ENCODE data around the gene GCNT4. TPM values are rescaled to one million over a fixed set of nuclear protein-coding genes. Genes with fewer than 3 reads are reported as not detected.
"Not testable (repeated sequence)": the region's sequence is repeated elsewhere in the genome, so short reads cannot be mapped to it uniquely, and the experiment has no call there.

GCNT4 gene, protein sequence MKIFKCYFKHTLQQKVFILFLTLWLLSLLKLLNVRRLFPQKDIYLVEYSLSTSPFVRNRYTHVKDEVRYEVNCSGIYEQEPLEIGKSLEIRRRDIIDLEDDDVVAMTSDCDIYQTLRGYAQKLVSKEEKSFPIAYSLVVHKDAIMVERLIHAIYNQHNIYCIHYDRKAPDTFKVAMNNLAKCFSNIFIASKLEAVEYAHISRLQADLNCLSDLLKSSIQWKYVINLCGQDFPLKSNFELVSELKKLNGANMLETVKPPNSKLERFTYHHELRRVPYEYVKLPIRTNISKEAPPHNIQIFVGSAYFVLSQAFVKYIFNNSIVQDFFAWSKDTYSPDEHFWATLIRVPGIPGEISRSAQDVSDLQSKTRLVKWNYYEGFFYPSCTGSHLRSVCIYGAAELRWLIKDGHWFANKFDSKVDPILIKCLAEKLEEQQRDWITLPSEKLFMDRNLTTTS
- polyA plus RNA-seq (ENCODE audit: insufficient read depth in 1 of 5, insufficient read length in 5 of 5, low replicate concordance in 1 of 5) = 1 to 10 TPM in 1 of 5 donors, under 1 TPM in 4; 0.90 to 1.6 (median 0.96) TPM
- long read RNA-seq, donor 1, full-length matches to known transcripts = 4 of 4 reads
- long read RNA-seq, donor 1, partial matches to known transcripts = 0 of 4 reads
- long read RNA-seq, donor 1, other reads (novel, unspliced or antisense) = 0 of 4 reads
- long read RNA-seq, donor 2, full-length matches to known transcripts = 4 of 4 reads
- long read RNA-seq, donor 2, partial matches to known transcripts = 0 of 4 reads
- long read RNA-seq, donor 2, other reads (novel, unspliced or antisense) = 0 of 4 reads
- long read RNA-seq, donor 3, full-length matches to known transcripts = 3 of 3 reads
- long read RNA-seq, donor 3, partial matches to known transcripts = 0 of 3 reads
- long read RNA-seq, donor 3, other reads (novel, unspliced or antisense) = 0 of 3 reads
- long read RNA-seq, donor 4, full-length matches to known transcripts = 2 of 2 reads
- long read RNA-seq, donor 4, partial matches to known transcripts = 0 of 2 reads
- long read RNA-seq, donor 4, other reads (novel, unspliced or antisense) = 0 of 2 reads
- long read RNA-seq, donor 5, full-length matches to known transcripts = 4 of 4 reads
- long read RNA-seq, donor 5, partial matches to known transcripts = 0 of 4 reads
- long read RNA-seq, donor 5, other reads (novel, unspliced or antisense) = 0 of 4 reads
- long read RNA-seq, donor 6, full-length matches to known transcripts = 4 of 4 reads
- long read RNA-seq, donor 6, partial matches to known transcripts = 0 of 4 reads
- long read RNA-seq, donor 6, other reads (novel, unspliced or antisense) = 0 of 4 reads
- long read RNA-seq, donor 7, full-length matches to known transcripts = 2 of 2 reads
- long read RNA-seq, donor 7, partial matches to known transcripts = 0 of 2 reads
- long read RNA-seq, donor 7, other reads (novel, unspliced or antisense) = 0 of 2 reads
- long read RNA-seq, donor 8 = 0 reads

DNA sequence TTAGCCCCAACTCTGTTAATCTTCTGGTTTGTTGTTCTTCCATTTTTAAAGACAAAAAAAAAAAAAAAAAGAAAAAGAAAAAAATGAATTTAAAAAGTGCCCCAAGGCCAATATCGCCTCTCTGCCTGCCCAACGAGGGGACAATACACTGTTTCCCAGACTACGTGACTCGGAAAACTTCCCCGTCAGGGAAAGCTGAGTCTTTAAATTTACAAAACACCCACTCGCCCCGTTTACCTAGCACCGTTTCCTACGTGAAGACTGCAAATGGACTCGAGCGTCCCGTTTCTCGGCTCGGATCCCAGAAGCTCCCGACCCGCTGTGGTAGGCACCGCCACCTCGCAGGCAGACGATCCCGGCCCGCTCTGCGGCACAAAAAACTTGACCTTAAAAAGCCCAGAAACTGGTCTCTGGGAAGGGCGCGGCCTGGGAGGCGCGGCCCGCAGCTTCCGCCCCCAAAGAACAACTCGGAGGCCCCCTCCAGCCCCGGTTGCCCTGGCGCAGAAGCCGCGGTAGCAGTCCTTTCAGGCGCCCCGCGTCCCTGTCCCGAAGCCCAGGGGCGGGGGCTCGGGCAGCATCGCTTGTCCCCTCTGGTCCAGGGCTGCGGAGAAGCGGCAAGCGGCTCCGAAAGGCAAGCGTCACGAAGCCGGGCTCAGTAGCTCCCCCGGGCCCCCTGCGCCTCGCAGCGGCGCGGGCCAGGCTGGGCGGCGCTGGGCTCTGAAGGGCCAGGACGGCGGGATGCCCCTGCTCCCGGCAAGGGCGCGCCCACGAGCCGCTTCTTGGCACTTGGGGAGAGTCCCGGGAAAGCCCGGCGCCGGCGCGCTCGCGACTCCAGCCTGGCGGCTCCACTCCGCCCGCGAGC lies at the start of gene GCNT4:
GCNT4 (minus strand) TSS at position 367 of the 862 bp plus-strand sequence. CDS start 22,521 bp downstream, outside the sequence.
- DNase-seq = peak; percentile 48 to 51

DNA sequence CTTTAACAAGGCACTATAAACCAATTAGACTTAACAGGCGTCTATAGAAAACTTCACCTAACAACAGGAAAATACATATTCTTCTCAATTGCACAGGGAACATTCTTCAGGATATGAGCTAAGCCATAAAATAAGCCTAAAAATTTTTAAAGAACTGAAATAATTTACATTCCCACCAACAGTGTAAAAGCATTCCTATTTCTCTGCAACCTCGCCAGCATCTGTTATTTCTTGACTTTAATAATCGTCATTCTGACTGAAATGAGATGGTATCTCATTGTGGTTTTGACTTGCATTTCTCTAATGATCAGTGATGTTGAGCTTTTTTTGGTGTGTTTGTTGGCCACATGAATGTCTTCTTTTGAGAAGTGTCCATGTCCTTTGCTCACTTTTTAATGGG lies 43.6 kb upstream of the GCNT4 start:
- not testable (repeated sequence) for DNase-seq

DNA sequence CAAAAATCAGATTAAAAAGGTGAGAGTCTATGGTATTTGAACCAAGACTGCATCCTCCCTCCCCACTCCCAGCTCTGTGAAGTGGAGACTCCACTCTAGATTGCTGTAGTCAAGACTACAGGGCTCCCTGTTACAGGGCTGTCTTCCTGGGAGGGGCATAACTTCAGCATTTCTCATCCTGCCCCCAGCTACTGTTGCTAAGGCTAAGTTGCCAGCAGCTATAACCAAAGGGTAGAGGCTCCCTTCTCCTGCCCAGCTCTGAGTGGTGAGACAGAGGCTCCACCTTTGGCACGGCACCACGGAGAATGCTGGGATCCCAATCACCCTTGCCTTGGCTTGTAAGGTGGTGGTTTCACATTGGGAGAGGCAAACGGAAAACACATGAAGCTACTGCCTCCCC lies 39.2 kb upstream of the GCNT4 start:
- DNase-seq = no peak

DNA sequence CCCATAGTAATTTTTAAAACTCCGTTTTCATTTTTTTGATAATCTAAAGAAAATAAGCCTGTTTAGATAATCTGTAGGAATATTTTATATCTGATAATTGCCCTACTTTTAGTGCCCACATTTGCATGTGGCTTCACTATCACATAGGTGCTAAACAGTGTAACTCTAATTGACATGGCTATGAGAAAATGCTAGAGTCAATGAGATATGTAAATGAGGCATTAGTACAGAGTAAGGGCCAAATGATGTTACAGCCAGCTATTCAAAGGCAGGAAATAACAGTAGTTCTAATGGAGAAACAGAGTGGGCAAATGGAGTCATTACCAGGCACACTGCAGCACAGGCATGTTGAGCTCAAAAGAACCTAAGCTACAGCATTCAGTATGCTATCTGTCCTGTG lies 37.3 kb upstream of the GCNT4 start:
- no peak for DNase-seq

DNA sequence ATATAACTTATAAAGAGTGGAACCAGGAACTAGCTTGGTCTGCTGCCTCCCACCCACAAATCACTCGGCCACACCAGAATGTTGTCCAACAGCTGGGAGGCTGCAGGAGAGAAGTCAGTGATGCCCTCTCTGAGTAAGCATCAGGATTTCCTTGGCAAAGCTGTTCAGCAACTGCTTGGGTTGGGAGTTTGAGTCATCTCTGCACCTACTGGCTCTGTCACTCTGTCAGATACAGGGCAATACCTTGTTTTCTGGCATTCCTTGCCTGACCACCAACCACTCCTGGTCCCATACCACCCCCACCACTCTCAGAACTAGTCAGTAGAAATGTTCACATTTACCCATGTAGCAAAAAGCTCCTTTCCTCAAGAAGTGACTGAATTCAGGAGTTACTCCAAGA lies 36.8 kb upstream of the GCNT4 start:
- no peak for DNase-seq

DNA sequence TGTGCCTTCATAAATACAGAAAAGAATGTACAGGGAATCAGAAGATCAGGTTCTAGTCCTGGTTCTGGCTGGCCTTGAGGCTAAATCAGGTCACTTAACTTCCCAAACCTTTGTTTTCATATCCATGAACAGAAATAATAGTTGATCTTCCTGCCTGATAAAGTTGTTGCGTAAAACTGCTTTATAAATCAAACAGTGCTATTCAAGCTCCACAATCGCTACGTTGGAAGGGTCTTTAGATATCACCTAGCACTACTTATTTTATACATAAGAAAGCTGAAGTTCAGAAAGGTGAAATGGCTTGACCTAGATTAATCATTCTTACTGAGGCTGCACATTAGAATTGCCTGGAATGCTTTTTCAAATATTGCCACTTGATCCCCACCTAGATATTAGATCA lies 36.3 kb upstream of the GCNT4 start:
- no peak for DNase-seq

DNA sequence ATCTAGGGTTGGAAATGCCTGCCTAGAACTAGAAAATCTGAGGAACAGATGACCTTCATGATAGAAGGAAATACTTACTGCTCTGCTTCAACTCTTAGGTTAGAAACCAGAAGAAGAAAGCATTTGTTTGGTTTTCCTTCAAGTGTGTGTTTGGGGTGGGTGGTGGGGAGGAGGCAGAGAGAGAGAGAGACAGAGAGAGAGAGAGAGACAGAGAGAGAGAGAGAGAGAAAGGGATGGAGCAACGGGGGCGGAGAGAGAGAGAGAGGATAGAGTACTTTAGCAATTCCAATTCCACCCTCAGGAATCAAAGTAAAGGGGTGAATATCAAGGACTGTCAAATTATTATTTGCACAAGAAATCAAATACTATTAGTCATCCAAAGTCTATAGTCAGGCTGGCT lies 29.2 kb upstream of the GCNT4 start:
- DNase-seq = no peak

DNA sequence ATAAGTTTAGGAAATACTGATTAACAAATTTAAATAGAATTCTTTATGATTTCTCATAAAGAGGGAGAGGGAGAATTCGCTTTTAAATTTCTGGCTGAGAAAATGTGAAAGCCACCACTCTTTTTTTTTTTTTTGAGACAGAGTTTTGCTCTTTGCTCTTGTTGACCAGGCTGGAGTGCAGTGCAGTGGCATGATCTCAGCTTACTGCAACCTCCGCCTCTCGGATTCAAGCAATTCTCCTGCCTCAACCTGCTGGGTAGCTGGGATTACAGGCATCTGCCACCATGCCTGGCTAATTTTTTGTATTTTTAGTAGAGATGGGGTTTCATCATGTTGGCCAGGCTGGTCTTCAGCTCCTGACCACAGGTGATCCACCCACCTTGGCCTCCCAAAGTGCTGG lies 27.0 kb upstream of the GCNT4 start:
- DNase-seq = not testable (repeated sequence)

DNA sequence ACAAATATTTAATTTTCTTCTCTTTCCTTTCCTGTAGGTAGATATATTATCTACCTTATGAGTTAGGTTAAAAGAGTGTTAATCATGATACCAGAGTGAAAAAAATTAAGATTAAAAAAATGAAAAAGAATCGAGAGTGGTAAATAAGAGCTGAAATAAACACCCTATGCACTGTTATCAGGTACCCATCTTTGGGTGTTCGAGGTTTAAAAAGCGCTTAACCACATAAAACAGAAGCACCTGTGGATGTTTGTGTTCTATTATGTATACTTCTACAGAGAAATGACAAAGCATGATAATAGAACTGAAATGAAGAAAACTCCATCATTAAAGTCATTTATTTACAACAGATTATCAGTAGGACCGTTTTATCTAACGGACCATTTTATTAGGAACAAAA lies 25.7 kb upstream of the GCNT4 start:
- DNase-seq = no peak

DNA sequence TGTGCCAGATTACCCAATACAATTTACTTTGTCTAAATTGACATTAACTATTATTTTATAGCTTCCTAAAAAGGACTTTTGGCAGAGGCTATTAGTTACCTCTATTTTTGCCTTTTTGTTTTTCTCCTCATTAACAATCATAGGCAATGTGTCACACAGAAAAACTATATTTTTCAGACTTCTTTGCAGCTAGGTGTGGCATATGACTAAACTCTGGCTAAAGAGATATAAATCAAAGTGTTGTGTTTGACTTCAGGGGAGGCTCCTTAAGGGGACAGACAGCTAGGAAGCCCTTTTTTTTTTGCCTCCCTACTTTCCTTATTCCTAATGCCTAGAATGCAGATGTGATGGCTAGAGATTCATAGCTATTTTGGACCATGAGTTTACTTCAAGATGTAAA lies 19.7 kb upstream of the GCNT4 start:
- no peak for DNase-seq

DNA sequence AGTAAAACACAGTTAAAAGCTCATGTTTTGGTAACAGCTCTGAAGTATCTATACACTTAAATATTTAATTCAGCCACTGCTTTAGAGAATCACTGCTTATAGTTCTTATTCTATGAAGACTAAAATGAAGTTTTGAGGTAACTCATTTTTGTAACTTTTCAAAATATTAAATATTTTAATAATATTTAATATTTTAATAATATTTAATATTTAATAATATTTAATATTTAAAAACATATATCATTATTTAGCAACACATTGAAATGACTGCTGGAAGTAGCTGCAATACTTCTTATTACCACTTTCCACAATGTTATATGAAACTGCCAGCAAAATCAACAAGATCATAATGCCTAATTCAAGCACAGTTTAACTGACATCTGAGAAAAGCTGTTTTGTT lies 18.7 kb upstream of the GCNT4 start:
- no peak for DNase-seq

DNA sequence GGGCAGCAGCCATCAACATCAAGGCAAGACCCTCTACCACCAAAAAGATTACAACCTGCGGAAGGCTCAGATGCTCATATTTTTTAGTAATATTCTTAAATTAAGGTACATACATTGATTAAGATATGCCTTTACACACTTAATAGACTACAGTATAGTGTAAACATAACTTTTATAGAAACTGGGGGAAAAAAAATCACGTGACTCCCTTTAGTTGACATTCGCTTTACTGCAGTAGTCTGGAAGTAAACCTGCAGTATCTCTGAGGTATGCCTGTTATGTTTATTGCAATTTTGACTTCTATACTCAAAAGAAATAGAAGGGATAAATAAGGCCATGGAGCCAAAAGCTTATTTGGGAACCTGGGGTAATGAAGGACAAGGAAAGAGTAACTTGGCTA lies 15.1 kb upstream of the GCNT4 start:
- no peak for DNase-seq

DNA sequence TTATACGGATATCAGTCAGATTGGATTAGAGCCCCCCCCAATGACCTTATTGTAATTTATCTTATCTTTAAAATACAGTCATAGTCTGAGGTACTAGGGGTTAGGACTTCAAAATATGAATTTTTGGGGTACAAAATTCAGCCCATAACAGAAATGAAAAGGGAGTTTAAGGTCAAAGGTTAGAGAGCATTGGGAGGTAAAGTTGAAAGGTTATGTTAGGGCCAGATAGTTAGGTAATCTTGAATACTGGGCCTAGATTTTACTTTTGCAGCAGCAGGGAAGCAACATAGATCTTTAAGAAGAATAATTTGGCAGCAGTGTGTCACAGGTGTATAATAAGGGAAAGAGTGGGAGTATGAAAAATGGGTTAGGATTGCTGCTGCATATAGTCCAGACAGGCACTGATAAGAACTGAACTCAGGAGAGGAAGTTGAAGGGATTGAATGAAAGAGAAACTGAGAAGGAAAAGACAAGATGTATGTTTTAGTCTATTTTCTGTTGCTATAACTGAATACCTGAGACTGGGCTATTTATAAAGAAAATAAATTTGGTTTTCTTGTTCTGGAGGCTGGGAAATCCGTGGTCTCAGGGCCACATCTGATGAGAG lies 10.7 kb upstream of the GCNT4 start:
- no peak for DNase-seq

DNA sequence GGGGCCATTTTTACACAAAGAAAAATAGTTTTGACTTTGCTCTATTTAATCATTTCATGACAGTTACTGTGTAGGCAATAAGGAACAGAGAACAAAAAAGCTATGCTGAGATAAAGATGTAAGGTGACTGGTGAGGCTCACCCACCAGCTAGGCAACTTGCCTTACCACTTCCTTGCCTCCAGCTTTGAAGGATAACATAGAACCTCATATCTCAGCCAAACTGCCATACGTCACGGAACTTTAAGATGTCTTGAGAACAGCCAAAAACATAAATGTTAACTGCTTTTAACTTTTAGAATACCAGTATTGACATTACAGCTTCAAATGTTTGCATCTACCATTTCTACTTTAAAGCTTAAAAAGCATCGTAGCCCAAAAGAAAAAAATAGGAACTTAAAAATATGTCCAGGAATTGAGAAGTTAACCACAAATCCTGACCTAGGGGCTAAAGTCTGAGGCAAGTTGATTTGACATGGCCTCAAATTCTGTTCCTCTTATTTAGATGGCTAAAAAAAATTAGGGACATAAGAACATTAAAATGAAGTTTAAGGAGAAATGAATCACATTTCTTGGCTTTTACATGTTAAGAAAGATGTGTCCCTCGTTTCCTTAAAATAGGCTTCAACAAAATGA lies 7.7 kb upstream of the GCNT4 start:
- DNase-seq = no peak

DNA sequence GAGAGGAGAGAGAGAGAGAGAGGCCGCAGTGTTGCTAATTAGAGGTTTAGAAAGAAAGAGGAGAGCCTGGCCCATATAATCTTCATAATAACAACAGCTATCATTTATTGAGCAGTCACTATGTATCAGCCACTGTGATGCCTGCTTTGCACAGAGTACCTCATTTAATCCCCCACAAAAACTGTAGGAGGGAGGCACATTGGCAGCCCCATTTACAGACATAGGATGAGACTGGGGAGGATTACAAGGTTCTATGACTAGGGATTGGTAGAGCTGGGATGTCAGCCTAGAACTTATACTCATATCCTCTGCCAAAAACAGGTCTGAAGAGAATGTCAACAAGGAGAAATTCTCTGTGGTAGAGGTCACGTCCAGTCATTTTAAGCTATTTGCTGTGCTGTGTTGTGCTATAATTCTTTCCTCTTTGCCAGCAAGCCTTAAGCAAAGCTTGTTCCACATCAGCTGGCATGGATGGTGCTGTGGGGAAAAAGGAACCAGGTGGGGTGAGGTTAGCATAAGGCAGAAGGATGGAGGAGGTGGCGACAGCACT lies 6.7 kb upstream of the GCNT4 start:
- no peak for DNase-seq

DNA sequence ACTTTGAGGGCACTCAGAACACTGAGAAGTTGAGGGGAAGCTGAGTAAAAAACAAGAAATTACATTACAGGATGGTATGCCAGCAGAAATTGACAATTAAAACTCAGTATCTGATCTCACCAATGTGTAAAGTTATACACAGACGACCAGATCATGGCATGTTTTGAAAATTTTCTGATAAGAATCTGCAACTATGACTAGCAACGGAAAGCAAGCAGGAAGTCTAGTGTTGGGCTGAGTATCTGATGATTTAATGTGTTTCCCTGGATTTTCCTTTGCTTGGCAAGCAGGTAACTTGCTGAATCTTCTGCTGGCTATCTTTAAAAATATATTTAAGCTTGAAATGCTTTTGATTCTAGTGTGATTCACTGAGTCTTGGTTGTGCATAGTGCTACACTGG lies 5.2 kb upstream of the GCNT4 start:
- no peak for DNase-seq

DNA sequence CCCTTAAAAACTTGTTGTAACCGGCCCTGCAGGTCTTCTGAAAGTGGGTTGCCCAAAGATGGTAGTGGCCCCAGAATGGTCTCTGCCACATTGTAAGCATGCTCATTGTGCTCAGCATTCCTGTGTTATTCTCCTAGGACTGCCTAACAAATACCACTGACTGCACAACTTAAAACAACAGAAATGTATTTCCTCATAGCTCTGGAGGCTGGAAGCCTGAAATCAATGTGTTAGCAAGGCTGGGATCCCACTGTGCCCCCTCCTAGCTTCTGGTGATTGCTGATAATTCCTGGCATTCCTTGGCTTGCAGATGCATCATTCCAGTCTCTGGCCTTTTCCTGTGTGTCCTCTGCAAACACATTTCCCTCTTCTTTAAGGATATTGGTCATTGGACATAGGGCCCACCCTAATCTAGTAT lies 3.4 kb upstream of the GCNT4 start:
- DNase-seq = no peak

DNA sequence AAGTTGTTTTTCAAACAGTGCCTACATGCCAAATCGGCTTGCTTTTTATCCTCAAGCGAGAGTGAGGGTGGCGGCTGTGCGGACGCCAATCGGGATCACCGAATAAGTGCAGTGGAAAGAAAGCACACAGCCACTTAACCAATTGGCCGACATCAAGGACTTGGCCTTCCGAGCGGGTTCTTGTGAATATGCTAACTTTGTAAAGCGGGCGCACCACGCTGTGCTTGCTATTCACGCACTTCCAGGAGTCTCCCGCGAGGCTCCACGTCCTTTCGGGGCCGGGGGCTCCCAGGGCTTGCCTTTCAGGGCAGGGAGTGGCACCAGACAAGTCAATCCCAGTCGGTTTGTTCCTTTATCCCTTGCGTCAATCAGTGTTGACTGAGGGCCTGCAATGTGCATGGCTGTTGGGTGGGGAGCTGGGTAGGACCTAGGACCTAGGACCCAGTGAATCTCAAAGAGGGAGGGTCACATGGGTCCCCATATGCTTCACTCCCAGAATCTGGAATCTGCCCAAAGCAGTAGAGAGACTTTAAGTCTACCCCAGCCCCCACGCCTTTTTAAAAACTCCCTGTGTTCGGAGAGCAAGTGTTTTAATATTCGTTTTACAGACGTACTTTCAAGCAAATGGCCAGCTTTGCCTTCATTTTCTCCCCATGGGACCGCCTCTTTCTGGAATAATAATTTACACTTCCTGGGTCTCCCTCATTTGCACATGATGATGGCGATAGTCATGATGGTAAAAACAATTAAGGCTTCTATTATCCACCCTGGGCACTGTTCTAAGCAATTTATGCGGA lies 2.0 kb upstream of the GCNT4 start:
- DNase-seq = peak in 1 of 2 donors; percentile 51
